Measurements from ENCODE around the gene ABCG1. TPM values are rescaled to one million over a fixed set of nuclear protein-coding genes. Genes with fewer than 3 reads are reported as not detected.
A peak's percentile ranks its signal among the peaks of the same experiment; 100 is the strongest.

Gene ABCG1
- total and polyA plus RNA-seq, 8 donors, result 3.1 to 65.9 (median 15.6) TPM

- no peak for TF ChIP-seq POLR2A (IDR thresholded peaks at IDR 0.05)
- no peak for TF ChIP-seq POLR2AphosphoS5 (IDR thresholded peaks at IDR 0.05)
- no peak for TF ChIP-seq EP300 (IDR thresholded peaks at IDR 0.05)
- TF ChIP-seq CTCF (IDR thresholded peaks at IDR 0.05), result no peak
- DNase-seq, result no peak
- intact Hi-C loops (cut with DNase I; ENCODE audit: low total_unique reads), result loop anchor here (5.0 kb wide), 1 partner anchor 104 kb away; no protein-coding TSS in a partner anchor
- no peak overlapping the region for H3K27ac ChIP-seq
- no peaks in the 10 kb centered on the region for H3K9me3 ChIP-seq
- H3K4me3 ChIP-seq, result no peak overlapping the region
- H3K36me3 ChIP-seq, result no peaks in the 10 kb centered on the region
- H3K27me3 ChIP-seq, result no peaks in the 10 kb centered on the region
- WGBS, 5 donors, result 80 to 88% (median 85%) methylated on average over 9 to 13 of the region's 13 CpGs
- peaks cover 0 to 11% (median 4%) of the 10 kb centered on the region in 4 donors for H3K4me1 ChIP-seq
Observed at GRCh38 chr21:42251654-42252324, 32.8 kb downstream of the ABCG1 start.

GRCh38 chr21:42252325-42252654 lies 33.4 kb downstream of the ABCG1 start:
- Histone ChIP-seq H3K9me3 (no peaks in the 10 kb centered on the region), H3K4me3 (no peak overlapping the region), H3K27me3 (no peaks in the 10 kb centered on the region), H3K4me1 (peaks cover 0 to 13% (median 5%) of the 10 kb centered on the region in 4 donors), H3K36me3 (no peaks in the 10 kb centered on the region), H3K27ac (no peak overlapping the region)
- DNase-seq, result no peak
- TF ChIP-seq CTCF (IDR thresholded peaks at IDR 0.05) (no peak), EP300 (IDR thresholded peaks at IDR 0.05) (no peak), POLR2A (IDR thresholded peaks at IDR 0.05) (no peak), POLR2AphosphoS5 (IDR thresholded peaks at IDR 0.05) (no peak)
- intact Hi-C loops (cut with DNase I; ENCODE audit: low total_unique reads), result loop anchor here (5.0 kb wide), 1 partner anchor 105 kb away; no protein-coding TSS in a partner anchor
- 88 to 92% (median 91%) methylated on average over 8 of the region's 8 CpGs for WGBS, 5 donors

GRCh38 chr21:42252778-42253340 lies 33.9 kb downstream of the ABCG1 start:
- no peak for TF ChIP-seq EP300 (IDR thresholded peaks at IDR 0.05)
- no peak for TF ChIP-seq CTCF (IDR thresholded peaks at IDR 0.05)
- no peak for TF ChIP-seq POLR2A (IDR thresholded peaks at IDR 0.05)
- no peak for TF ChIP-seq POLR2AphosphoS5 (IDR thresholded peaks at IDR 0.05)

GRCh38 chr21:42253466-42253865 lies 34.5 kb downstream of the ABCG1 start:
- Histone ChIP-seq H3K27me3 (no peaks in the 10 kb centered on the region), H3K4me1 (peaks cover 0 to 20% (median 9%) of the 10 kb centered on the region in 4 donors), H3K36me3 (no peaks in the 10 kb centered on the region), H3K9me3 (no peaks in the 10 kb centered on the region), H3K27ac (no peak overlapping the region), H3K4me3 (no peak overlapping the region)
- TF ChIP-seq POLR2AphosphoS5 (IDR thresholded peaks at IDR 0.05), result no peak
- TF ChIP-seq POLR2A (IDR thresholded peaks at IDR 0.05), result no peak
- no peak for TF ChIP-seq CTCF (IDR thresholded peaks at IDR 0.05)
- no peak for TF ChIP-seq EP300 (IDR thresholded peaks at IDR 0.05)
- 84 to 88% (median 86%) methylated on average over 6 to 8 of the region's 8 CpGs for WGBS, 5 donors
- DNase-seq, result no peak
- intact Hi-C loops (cut with DNase I; ENCODE audit: low total_unique reads), result loop anchor here (5.0 kb wide), 1 partner anchor 106 kb away; no protein-coding TSS in a partner anchor

More at GRCh38 chr21:42252778-42253340, 33.9 kb downstream of the ABCG1 start:
- WGBS, 5 donors, result 84 to 95% (median 87%) methylated on average over 11 of the region's 11 CpGs
- H3K36me3 ChIP-seq, result no peaks in the 10 kb centered on the region
- no peak overlapping the region for H3K27ac ChIP-seq
- peak in 1 of 2 donors; percentile 37 for DNase-seq
- intact Hi-C loops (cut with DNase I; ENCODE audit: low total_unique reads), result loop anchor here (5.0 kb wide), 1 partner anchor 106 kb away; no protein-coding TSS in a partner anchor
- H3K4me1 ChIP-seq, result peaks cover 0 to 16% (median 8%) of the 10 kb centered on the region in 4 donors
- H3K4me3 ChIP-seq, result no peak overlapping the region
- H3K9me3 ChIP-seq, result no peaks in the 10 kb centered on the region
- H3K27me3 ChIP-seq, result no peaks in the 10 kb centered on the region

Measured in stomach (tissue), 9 donors.